ENCODE data around the gene TTC9C. TPM values are rescaled to one million over a fixed set of nuclear protein-coding genes. Genes with fewer than 3 reads are reported as not detected.

TTC9C gene
- total and polyA plus RNA-seq, 4 donors: 22.6 to 55.5 (median 30.7) TPM

- no peak for ATAC-seq (ENCODE audit: insufficient read depth, low FRiP score)
- Histone ChIP-seq H3K27ac (ENCODE audit: low read depth in 1 of 2, low read length in 1 of 2) (no peak overlapping the region), H3K36me3 (ENCODE audit: control insufficient read depth in 4 of 4, insufficient read depth in 4 of 4, low read length in 4 of 4) (peaks cover 38 to 66% (median 54%) of the 10 kb centered on the region in 4 donors)
These were observed 6.3 kb upstream of the TTC9C start for GRCh38 chr11:62721994-62722393.

GRCh38 chr11:62724171-62724570, 4.1 kb upstream of the TTC9C start:
- Histone ChIP-seq H3K27ac (ENCODE audit: low read depth in 1 of 2, low read length in 1 of 2) (no peak overlapping the region), H3K36me3 (ENCODE audit: control insufficient read depth in 4 of 4, insufficient read depth in 4 of 4, low read length in 4 of 4) (peaks cover 26 to 56% (median 46%) of the 10 kb centered on the region in 4 donors), H3K9me3 (ENCODE audit: control insufficient read depth in 4 of 4, insufficient read depth in 3 of 4, low read length in 3 of 4) (no peaks in the 10 kb centered on the region), H3K4me3 (no peak overlapping the region), H3K9ac (ENCODE audit: insufficient read depth in 1 of 2, low read length in 2 of 2) (peak overlapping the region; percentile 13 to 16), H3K4me1 (ENCODE audit: control insufficient read depth in 5 of 5, insufficient read depth in 5 of 5, low read length in 5 of 5) (peaks cover 0 to 24% (median 2%) of the 10 kb centered on the region in 5 donors), H3K27me3 (ENCODE audit: control insufficient read depth in 3 of 3, insufficient read depth in 3 of 3, low read length in 2 of 3) (no peaks in the 10 kb centered on the region)
- WGBS, 2 donors: 60 to 79% methylated on average over 8 of the region's 8 CpGs
- no peak for DNase-seq
- ATAC-seq (ENCODE audit: insufficient read depth, low FRiP score): no peak
- TF ChIP-seq CTCF (IDR thresholded peaks at IDR 0.05; ENCODE audit: control extremely low read depth, extremely low read depth): no peak

More at GRCh38 chr11:62721994-62722393, 6.3 kb upstream of the TTC9C start:
- Histone ChIP-seq H3K4me1 (ENCODE audit: control insufficient read depth in 5 of 5, insufficient read depth in 5 of 5, low read length in 5 of 5) (peaks cover 0 to 24% (median 2%) of the 10 kb centered on the region in 5 donors), H3K4me3 (no peak overlapping the region), H3K9ac (ENCODE audit: insufficient read depth in 1 of 2, low read length in 2 of 2) (peak overlapping the region in 1 of 2 donors; percentile 28), H3K9me3 (ENCODE audit: control insufficient read depth in 4 of 4, insufficient read depth in 3 of 4, low read length in 3 of 4) (no peaks in the 10 kb centered on the region), H3K27me3 (ENCODE audit: control insufficient read depth in 3 of 3, insufficient read depth in 3 of 3, low read length in 2 of 3) (no peaks in the 10 kb centered on the region)
- WGBS, 2 donors: 75 to 82% methylated on average over 7 of the region's 7 CpGs
- peak in 2 of 3 donors; percentile 31 to 32 for DNase-seq
- no peak for TF ChIP-seq CTCF (IDR thresholded peaks at IDR 0.05; ENCODE audit: control extremely low read depth, extremely low read depth)

GRCh38 chr11:62725646-62726045, 2.6 kb upstream of the TTC9C start:
- WGBS, 2 donors: 1 to 2% methylated on average over 7 of the region's 7 CpGs
- no peaks in the 10 kb centered on the region for H3K27me3 ChIP-seq (ENCODE audit: control insufficient read depth in 3 of 3, insufficient read depth in 3 of 3, low read length in 2 of 3)
- H3K36me3 ChIP-seq (ENCODE audit: control insufficient read depth in 4 of 4, insufficient read depth in 4 of 4, low read length in 4 of 4): peaks cover 14 to 41% (median 31%) of the 10 kb centered on the region in 4 donors
- ATAC-seq (ENCODE audit: insufficient read depth, low FRiP score) (no peak), DNase-seq (no peak)
- no peaks in the 10 kb centered on the region for H3K9me3 ChIP-seq (ENCODE audit: control insufficient read depth in 4 of 4, insufficient read depth in 3 of 4, low read length in 3 of 4)
- TF ChIP-seq CTCF (IDR thresholded peaks at IDR 0.05; ENCODE audit: control extremely low read depth, extremely low read depth): no peak
- H3K4me1 ChIP-seq (ENCODE audit: control insufficient read depth in 5 of 5, insufficient read depth in 5 of 5, low read length in 5 of 5): peaks cover 0 to 35% (median 6%) of the 10 kb centered on the region in 5 donors
- H3K27ac ChIP-seq (ENCODE audit: low read depth in 1 of 2, low read length in 1 of 2): peak overlapping the region in 1 of 2 donors; percentile 99
- H3K4me3 ChIP-seq: peak overlapping the region; percentile 98
- peak overlapping the region; percentile 85 to 89 for H3K9ac ChIP-seq (ENCODE audit: insufficient read depth in 1 of 2, low read length in 2 of 2)

Data from lung (tissue), 12 donors.